ENCODE measurements around the gene OXGR1. TPM values are rescaled to one million over a fixed set of nuclear protein-coding genes. Genes with fewer than 3 reads are reported as not detected.
"Not testable (repeated sequence)": the region's sequence is repeated elsewhere in the genome, so short reads cannot be mapped to it uniquely, and the experiment has no call there.

The OXGR1 gene
- total and polyA plus RNA-seq, 9 of the 15 experiments (the other 6 are each of a cell fraction or from before 2014, with no cell fraction given) = 0.03 TPM; not detected in 8

DNA sequence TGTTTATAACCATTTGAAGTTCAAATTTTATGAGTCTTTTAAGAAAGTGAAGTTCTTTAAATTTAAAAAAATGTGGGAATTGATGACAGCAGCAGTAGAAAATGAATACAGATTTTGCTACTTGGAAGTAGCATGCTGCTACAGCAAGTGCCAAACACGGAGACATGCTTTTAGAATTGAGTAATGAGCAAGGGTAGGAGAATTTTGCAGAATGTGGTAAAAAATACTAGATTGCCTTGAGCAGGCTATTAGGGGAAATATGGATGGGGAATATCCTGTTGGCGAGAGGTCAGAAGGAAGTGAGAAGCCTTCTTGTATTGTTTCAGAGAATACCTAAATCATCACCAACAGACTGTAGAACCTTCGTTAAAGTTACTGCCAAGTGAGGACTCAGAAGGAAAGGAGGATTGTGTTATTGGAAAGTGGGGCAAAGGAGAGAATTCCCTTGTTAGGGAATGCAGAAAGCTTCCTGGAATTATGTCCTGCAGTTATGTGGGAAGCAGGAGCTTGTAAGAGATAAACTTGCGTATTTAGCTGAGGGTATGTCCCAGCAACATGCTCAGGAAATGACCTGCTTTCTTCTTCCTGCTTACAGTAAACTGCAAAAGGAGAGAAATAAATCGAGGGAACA is 32.4 kb upstream of the OXGR1 start:
- no peak overlapping the region for H3K4me2 ChIP-seq (ENCODE audit: insufficient read depth, low read length)
- ATAC-seq = no peak
- intact Hi-C loops (cut with micrococcal nuclease) = no loop called here

DNA sequence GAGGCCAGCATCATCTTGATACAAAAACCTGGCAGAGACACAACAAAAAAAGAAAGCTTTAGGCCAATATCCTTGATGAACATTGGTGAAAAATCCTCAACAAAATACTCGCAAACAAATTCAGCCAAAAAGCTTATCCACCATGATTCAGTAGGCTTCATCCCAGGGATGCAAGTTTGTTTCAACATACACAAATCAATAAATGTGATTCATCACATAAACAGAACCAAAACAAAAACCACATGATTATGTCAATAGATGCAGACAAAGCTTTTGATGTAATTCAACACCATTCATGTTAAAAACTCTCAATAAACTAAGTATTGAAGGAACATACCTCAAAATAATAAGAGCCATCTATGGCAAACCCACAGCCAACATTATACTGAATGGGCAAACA is 29.5 kb upstream of the OXGR1 start:
- H3K9me1 ChIP-seq (ENCODE audit: control insufficient read depth, insufficient read depth, low read length); in situ Hi-C loops (cut with MboI); H3K79me2 ChIP-seq (ENCODE audit: control insufficient read depth, insufficient read depth, low read length); ATAC-seq; H3K9ac ChIP-seq (ENCODE audit: insufficient read depth in 1 of 2, low read depth in 2 of 2, low read length in 2 of 2); H3K27me3 ChIP-seq (ENCODE audit: control insufficient read depth in 2 of 2, insufficient read depth in 2 of 2, low read length in 2 of 2); H3K9me3 ChIP-seq (replicated peaks; ENCODE audit: control insufficient read depth, insufficient read depth, low read depth, low read length); H2AFZ ChIP-seq (ENCODE audit: low read depth, low read length); CTCF ChIA-PET (ENCODE audit: low intra/inter-chr PET ratio); BruUV-seq (replicated peaks); H3K36me3 ChIP-seq (ENCODE audit: control insufficient read depth, insufficient read depth, low read length); H3K27ac ChIP-seq (ENCODE audit: extremely low read depth, low read depth, low read length); FAIRE-seq; H3K4me1 ChIP-seq (replicated peaks in 1 of 2; ENCODE audit: control insufficient read depth in 2 of 2, insufficient read depth in 2 of 2, low read length in 2 of 2); DNase-seq (ENCODE audit: extremely low read depth in 1 of 4, low spot score in 3 of 4); intact Hi-C loops (cut with micrococcal nuclease); H3K4me3 ChIP-seq; H3K4me2 ChIP-seq (ENCODE audit: insufficient read depth, low read length); H4K20me1 ChIP-seq (replicated peaks; ENCODE audit: control insufficient read depth, insufficient read depth, low read length): not testable (repeated sequence)
- WGBS (ENCODE audit: insufficient coverage, low coverage, missing lambda C conversion rate) = 0% methylated on average over 1 of the region's 1 CpG
- POLR2A ChIA-PET = interaction anchor here (0.7 kb wide), 1 partner anchor 12 kb away, joined by 4 read pairs; no protein-coding TSS in a partner anchor

More for the DNA sequence above, 32.4 kb upstream of the OXGR1 start:
- Histone ChIP-seq H3K9ac (ENCODE audit: insufficient read depth in 1 of 2, low read depth in 2 of 2, low read length in 2 of 2) (no peak overlapping the region), H2AFZ (ENCODE audit: low read depth, low read length) (no peak overlapping the region), H3K4me1 (replicated peaks in 1 of 2; ENCODE audit: control insufficient read depth in 2 of 2, insufficient read depth in 2 of 2, low read length in 2 of 2) (no peaks in the 10 kb centered on the region), H3K36me3 (ENCODE audit: control insufficient read depth, insufficient read depth, low read length) (no peaks in the 10 kb centered on the region), H4K20me1 (replicated peaks; ENCODE audit: control insufficient read depth, insufficient read depth, low read length) (no peaks in the 10 kb centered on the region), H3K27ac (ENCODE audit: extremely low read depth, low read depth, low read length) (no peak overlapping the region), H3K27me3 (ENCODE audit: control insufficient read depth in 2 of 2, insufficient read depth in 2 of 2, low read length in 2 of 2) (no peaks in the 10 kb centered on the region; a peak in 1 of 5 replicates), H3K9me3 (replicated peaks; ENCODE audit: control insufficient read depth, insufficient read depth, low read depth, low read length) (no peaks in the 10 kb centered on the region), H3K79me2 (ENCODE audit: control insufficient read depth, insufficient read depth, low read length) (no peaks in the 10 kb centered on the region), H3K9me1 (ENCODE audit: control insufficient read depth, insufficient read depth, low read length) (no peaks in the 10 kb centered on the region), H3K4me3 (no peak overlapping the region)
- CTCF ChIA-PET (ENCODE audit: low intra/inter-chr PET ratio) = no interaction called here
- in situ Hi-C loops (cut with MboI) = no loop called here
- no peak for FAIRE-seq
- no peak for DNase-seq (ENCODE audit: extremely low read depth in 1 of 4, low spot score in 3 of 4)
- no TSS peak for BruUV-seq (replicated peaks)
- POLR2A ChIA-PET = no interaction called here
- 0% methylated on average over 5 of the region's 5 CpGs for whole genome bisulfite sequencing (ENCODE audit: insufficient coverage, low coverage, missing lambda C conversion rate)
- no peak for TF ChIP-seq SMAD1 (IDR thresholded peaks at IDR 0.05; ENCODE audit: low read depth, low read length, partially characterized antibody)
- no peak for TF ChIP-seq SPI1 (IDR thresholded peaks at IDR 0.05; ENCODE audit: borderline replicate concordance, low read depth, low read length)
- TF ChIP-seq ZNF644 (tag; IDR thresholded peaks at IDR 0.05; ENCODE audit: low read depth) = no peak
- no peak for TF ChIP-seq SAFB (IDR thresholded peaks at IDR 0.05; ENCODE audit: borderline replicate concordance, low read depth, low read length)
- TF ChIP-seq, protein P1, sequence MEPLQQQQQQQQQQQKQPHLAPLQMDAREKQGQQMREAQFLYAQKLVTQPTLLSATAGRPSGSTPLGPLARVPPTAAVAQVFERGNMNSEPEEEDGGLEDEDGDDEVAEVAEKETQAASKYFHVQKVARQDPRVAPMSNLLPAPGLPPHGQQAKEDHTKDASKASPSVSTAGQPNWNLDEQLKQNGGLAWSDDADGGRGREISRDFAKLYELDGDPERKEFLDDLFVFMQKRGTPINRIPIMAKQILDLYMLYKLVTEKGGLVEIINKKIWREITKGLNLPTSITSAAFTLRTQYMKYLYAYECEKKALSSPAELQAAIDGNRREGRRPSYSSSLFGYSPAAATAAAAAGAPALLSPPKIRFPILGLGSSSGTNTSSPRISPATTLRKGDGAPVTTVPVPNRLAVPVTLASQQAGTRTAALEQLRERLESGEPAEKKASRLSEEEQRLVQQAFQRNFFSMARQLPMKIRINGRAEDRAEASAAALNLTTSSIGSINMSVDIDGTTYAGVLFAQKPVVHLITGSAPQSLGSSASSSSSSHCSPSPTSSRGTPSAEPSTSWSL (CRISPR knock-in tag; IDR thresholded peaks at IDR 0.05; ENCODE audit: borderline replicate concordance) = no peak
- no peak for TF ChIP-seq NR1H2 (CRISPR knock-in tag; IDR thresholded peaks at IDR 0.05)
- TF ChIP-seq, protein P2, sequence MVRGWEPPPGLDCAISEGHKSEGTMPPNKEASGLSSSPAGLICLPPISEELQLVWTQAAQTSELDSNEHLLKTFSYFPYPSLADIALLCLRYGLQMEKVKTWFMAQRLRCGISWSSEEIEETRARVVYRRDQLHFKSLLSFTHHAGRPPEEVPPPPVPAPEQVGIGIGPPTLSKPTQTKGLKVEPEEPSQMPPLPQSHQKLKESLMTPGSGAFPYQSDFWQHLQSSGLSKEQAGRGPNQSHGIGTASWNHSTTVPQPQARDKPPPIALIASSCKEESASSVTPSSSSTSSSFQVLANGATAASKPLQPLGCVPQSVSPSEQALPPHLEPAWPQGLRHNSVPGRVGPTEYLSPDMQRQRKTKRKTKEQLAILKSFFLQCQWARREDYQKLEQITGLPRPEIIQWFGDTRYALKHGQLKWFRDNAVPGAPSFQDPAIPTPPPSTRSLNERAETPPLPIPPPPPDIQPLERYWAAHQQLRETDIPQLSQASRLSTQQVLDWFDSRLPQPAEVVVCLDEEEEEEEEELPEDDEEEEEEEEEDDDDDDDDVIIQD (CRISPR knock-in tag; IDR thresholded peaks at IDR 0.05) = no peak

Data from K562 (cell line).